GM12801 (cell line): ENCODE results near the gene TMEM187.

Source experiments
- CTCF ChIP-seq: IDR thresholded peaks from one replicate; pipeline ENCODE4 v1.5.1; 2011; ENCODE audit warnings: control low read depth; ENCODE audit not compliant: insufficient read length; ENCODE audit errors: extremely low read depth

The TMEM187 gene

GRCh38 chrX:153947009-153947769 lies 25.4 kb upstream of the TMEM187 start:
- TF ChIP-seq CTCF: no peak

DNA sequence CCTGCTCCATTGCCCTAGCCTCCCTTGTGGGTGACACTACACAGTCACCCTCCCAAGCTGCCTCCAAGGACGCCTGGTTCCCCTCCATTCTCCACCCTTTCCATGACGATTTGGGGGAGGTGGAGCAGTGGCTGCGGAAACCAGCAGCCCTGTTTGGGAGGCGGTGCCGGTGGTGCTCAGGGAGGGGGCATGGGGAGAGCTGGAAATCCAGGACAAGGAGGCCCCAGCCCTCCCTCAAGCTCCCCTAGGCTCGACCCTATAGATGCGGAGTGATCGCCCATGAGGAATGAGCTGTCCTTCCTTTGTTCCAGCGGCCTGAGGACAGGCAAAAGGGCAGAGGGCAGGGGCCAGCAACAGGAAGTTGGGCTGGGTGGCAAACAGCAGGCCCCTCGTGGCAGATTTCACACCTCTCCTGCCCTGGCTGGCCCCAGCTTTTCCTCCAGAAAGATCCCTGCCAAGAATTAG lies 24.5 kb upstream of the TMEM187 start:
- TF ChIP-seq CTCF: no peak

DNA sequence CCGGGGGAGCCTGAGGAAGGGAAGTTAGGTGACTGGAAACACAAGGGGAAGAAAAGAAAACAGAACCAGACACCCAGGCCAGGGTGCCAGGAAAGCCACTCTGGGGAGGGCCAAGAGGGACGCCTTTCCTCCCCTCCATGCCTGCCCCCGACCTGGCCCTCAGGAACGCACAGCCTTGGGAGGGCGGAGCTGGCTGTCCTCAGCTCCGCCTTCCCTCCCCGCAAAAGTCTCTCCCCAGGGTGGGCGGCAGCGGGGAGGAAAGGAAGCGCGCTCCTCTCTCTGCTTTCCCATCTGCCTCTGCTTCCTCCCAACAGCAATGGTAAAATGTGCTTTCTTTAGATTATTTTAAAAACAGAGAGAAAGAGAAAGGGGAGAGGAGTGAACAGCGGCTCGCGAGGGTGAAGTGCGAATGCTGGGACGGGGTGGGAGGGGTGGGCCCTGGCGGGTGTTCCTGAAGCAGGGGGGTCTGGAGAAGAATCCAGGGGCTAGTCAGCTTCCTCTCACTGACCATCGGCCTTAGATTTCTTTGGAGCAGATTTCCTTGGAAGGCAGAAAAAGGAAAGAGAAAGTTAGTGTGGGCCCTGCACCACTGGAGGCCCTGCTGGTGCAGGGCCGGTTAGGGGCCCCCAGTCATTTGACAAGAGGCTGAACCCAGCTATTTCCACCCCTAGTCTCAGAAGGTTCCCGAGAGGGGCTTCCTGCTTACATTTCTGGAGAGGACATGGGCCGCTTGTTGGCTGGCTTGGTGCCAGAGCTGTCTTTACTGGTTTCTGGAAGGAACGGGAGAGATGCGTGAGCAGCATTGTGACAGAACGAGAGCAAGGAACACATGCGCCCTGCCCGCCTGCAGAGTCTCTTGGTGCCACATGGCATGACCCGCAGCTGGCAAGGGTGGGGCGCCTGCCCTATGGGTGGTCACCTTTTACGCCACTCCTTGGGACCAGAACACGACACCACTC lies 23.4 kb upstream of the TMEM187 start:
- TF ChIP-seq CTCF: no peak

DNA sequence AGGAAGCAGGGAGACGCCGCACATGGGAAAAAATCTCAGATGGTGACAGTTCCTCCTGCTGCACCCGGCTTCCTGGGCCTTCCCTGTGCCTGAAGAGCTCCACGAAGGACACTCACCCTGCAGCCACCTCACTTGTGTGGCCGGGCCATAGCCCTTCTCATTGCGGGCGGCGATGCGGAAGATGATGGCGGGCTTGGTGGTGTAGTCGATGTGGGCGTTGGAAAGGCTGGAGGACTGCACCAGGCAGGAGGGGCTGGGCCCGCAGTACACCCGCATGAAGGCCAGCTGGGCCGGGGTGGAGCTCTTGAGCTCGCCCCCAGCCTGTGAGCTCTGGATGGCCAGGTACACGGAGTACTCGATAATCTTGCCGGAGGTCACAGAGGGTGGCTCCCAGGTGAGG lies 22.4 kb upstream of the TMEM187 start:
- TF ChIP-seq CTCF: no peak

DNA sequence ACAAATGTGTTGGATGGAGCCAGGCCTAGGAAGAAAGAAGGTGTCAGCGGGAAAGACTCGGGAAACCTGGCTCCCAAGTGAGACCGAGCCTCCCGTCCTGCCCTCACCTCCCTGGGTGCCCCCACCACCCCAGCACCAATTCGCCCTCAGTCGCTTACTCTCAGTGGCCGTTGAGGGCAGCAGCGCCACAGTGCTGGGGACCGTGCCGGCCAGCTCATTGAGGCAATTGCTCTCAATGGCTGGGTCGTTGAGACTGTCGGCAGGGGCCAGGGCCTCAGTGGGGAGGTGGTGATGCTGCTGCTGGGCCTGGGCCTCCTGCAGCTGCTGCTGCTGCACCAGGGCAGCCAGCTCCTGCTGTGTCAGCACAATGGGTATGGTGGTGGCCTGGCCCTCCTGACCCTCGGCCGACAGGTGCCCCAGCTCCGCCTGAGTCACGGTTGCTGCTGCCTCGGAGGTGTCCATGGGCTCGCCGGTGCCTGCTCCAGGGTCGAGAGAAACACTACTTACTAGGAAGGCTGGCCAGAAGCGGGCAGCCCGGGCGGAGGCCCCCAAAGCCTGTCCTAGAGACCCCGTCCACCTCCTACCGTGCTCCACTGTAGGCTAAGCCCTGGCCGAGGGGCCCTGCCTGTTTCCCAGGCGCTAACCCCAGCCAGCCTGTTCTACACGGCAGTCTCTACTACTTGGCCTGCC lies 20.7 kb upstream of the TMEM187 start:
- TF ChIP-seq CTCF: no peak

DNA sequence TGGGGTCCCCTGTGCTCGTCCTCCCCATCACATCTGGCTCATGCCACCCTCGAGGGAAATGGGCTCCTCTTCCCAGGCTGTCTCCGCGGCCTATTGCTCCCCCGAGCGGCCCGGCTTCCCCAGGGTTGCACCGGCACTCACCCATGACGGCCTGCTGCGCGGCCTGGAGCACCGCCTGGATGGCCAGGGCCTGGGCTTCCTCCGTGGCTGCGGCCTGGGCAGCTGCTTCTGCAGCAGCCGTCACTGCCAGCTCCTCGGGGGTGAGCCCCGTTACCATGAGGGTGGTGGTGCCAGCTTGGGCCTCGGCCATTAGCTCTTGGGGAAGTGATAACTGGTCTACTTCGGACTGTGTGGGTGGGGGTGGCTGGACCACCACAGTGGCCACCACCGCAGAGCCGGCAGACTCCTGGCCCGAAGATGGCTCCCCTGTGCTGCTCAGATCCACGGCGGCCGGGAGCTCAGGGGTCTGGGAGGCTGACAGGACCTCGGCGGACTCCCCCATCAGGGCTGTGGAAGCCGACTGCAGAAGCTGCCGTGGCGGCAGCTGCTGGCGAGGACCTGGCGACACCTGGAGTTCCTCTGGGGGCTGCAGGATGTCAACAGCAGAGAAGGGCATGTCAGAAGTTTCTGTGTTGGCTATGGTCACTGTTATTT lies 20.1 kb upstream of the TMEM187 start:
- no peak for TF ChIP-seq CTCF

- TF ChIP-seq CTCF: no peak
Measured at GRCh38 chrX:153953342-153953830, 19.2 kb upstream of the TMEM187 start.
